ENCODE data around the gene IL24.
A peak's percentile ranks its signal among the peaks of the same experiment; 100 is the strongest.

The IL24 gene

GRCh38 chr1:206855859-206856258 lies 41.4 kb upstream of the IL24 start:
- Histone ChIP-seq H3K79me2 (ENCODE audit: control insufficient read depth, low read length) (no peaks in the 10 kb centered on the region), H3K4me3 (ENCODE audit: low read length) (no peak overlapping the region), H4K20me1 (ENCODE audit: control insufficient read depth, insufficient read depth, low read depth, low read length) (no peaks in the 10 kb centered on the region), H3K4me1 (ENCODE audit: control insufficient read depth, low read length) (no peaks in the 10 kb centered on the region), H3K27me3 (ENCODE audit: control insufficient read depth, low read length) (peaks cover 3% of the 10 kb centered on the region; the same call in 1 of the 2 replicates), H3F3A (ENCODE audit: control insufficient read depth, insufficient read depth) (no peaks in the 10 kb centered on the region), H3K9me2 (replicated peaks; ENCODE audit: control insufficient read depth, low read length) (no peaks in the 10 kb centered on the region), H3K27ac (ENCODE audit: low read depth, low read length) (no peak overlapping the region), H3K4me2 (ENCODE audit: low read length) (no peak overlapping the region), H3K36me3 (ENCODE audit: control insufficient read depth, low read length) (no peaks in the 10 kb centered on the region), H3K9me3 (ENCODE audit: control insufficient read depth, insufficient read depth, low read length) (no peaks in the 10 kb centered on the region)
- no peak for TF ChIP-seq EZH2phosphoT487 (IDR thresholded peaks at IDR 0.05; ENCODE audit: borderline replicate concordance, low read length)
- no peak for TF ChIP-seq CTCF (IDR thresholded peaks at IDR 0.05; ENCODE audit: low read depth, low read length, poor library complexity, severe bottlenecking)

- Histone ChIP-seq H3K27me3 (ENCODE audit: control insufficient read depth, low read length) (peaks cover 7% of the 10 kb centered on the region; the same call in 1 of the 2 replicates), H3K27ac (ENCODE audit: low read depth, low read length) (no peak overlapping the region), H4K20me1 (ENCODE audit: control insufficient read depth, insufficient read depth, low read depth, low read length) (no peaks in the 10 kb centered on the region), H3F3A (ENCODE audit: control insufficient read depth, insufficient read depth) (no peaks in the 10 kb centered on the region), H3K4me2 (ENCODE audit: low read length) (no peak overlapping the region), H3K4me1 (ENCODE audit: control insufficient read depth, low read length) (no peaks in the 10 kb centered on the region), H3K9me3 (ENCODE audit: control insufficient read depth, insufficient read depth, low read length) (no peaks in the 10 kb centered on the region), H3K4me3 (ENCODE audit: low read length) (no peak overlapping the region), H3K9me2 (replicated peaks; ENCODE audit: control insufficient read depth, low read length) (no peaks in the 10 kb centered on the region), H3K79me2 (ENCODE audit: control insufficient read depth, low read length) (no peaks in the 10 kb centered on the region), H3K36me3 (ENCODE audit: control insufficient read depth, low read length) (no peaks in the 10 kb centered on the region)
- TF ChIP-seq CTCF (IDR thresholded peaks at IDR 0.05; ENCODE audit: low read depth, low read length, poor library complexity, severe bottlenecking) = peak; percentile 84
- TF ChIP-seq EZH2phosphoT487 (IDR thresholded peaks at IDR 0.05; ENCODE audit: borderline replicate concordance, low read length) = no peak
Measured at GRCh38 chr1:206856674-206857464, 40.4 kb upstream of the IL24 start.

- Histone ChIP-seq H3K9me2 (replicated peaks; ENCODE audit: control insufficient read depth, low read length) (no peaks in the 10 kb centered on the region), H3K27ac (ENCODE audit: low read depth, low read length) (no peak overlapping the region), H4K20me1 (ENCODE audit: control insufficient read depth, insufficient read depth, low read depth, low read length) (no peaks in the 10 kb centered on the region), H3K27me3 (ENCODE audit: control insufficient read depth, low read length) (peaks cover 9% of the 10 kb centered on the region; the same call in 1 of the 2 replicates), H3K9me3 (ENCODE audit: control insufficient read depth, insufficient read depth, low read length) (no peaks in the 10 kb centered on the region), H3K4me3 (ENCODE audit: low read length) (no peak overlapping the region), H3K79me2 (ENCODE audit: control insufficient read depth, low read length) (no peaks in the 10 kb centered on the region), H3K4me2 (ENCODE audit: low read length) (no peak overlapping the region), H3K36me3 (ENCODE audit: control insufficient read depth, low read length) (no peaks in the 10 kb centered on the region), H3F3A (ENCODE audit: control insufficient read depth, insufficient read depth) (no peaks in the 10 kb centered on the region), H3K4me1 (ENCODE audit: control insufficient read depth, low read length) (no peaks in the 10 kb centered on the region)
- no peak for TF ChIP-seq EZH2phosphoT487 (IDR thresholded peaks at IDR 0.05; ENCODE audit: borderline replicate concordance, low read length)
- no peak for TF ChIP-seq CTCF (IDR thresholded peaks at IDR 0.05; ENCODE audit: low read depth, low read length, poor library complexity, severe bottlenecking)
Measured at GRCh38 chr1:206859082-206859521, 38.1 kb upstream of the IL24 start.

All from DOHH2 (cell line).